Stimulated activated CD8-positive, alpha-beta memory T cell treated with anti-CD3 and anti-CD28 coated beads, Interleukin-12 subunit alpha, Interleukin-12 subunit beta, amount 100 ng/mL, for 1 hour (primary cell): ENCODE data around the gene DYRK3.
"Not testable (repeated sequence)": the region's sequence is repeated elsewhere in the genome, so short reads cannot be mapped to it uniquely, and the experiment has no call there.

Experiments
- DNase-seq: peaks from one replicate; pipeline ENCODE4 v3.0.0-alpha.2; 2020; ENCODE audit warnings: low read depth

Gene DYRK3

DNA sequence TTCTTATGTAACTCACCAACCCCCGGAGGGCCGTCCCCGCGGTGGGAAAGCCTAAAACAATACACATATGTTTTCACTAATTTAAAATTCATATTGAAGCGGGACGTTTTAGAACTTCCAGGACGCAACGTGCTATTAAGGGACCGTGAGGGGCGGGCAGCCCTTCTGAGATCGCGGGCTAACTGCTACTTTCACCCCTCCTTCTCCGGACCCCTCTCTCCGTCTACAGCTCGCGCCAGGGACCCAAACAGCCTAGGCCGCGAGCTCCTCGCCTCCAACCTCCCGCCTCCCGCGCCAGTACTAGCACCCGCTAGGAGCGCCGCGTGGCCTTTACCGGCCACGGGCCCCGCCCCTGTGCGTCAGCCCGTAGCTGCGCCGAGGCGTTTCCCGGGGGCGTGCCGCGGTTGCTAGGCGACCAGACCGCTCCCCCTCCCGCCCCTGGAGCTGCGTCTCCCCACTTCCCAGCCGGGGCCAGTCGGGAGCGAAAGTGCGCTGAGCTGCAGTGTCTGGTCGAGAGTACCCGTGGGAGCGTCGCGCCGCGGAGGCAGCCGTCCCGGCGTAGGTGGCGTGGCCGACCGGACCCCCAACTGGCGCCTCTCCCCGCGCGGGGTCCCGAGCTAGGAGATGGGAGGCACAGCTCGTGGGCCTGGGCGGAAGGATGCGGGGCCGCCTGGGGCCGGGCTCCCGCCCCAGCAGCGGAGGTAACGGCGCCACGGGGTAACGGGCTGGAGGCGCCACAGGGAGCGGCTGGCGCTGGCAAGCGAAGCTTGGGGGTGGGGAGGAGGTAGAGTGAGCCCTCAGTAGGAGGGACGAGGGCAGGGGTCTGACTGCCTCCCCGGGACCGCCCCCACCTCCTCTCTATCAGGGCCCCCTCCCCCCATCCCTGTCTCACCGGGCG is at the start of gene DYRK3:
Gene DYRK3 (plus strand): TSS at position 457 of the 898 bp plus-strand sequence. CDS start 168 bp downstream, at position 625.
- peak; percentile 81 for DNase-seq

DNA sequence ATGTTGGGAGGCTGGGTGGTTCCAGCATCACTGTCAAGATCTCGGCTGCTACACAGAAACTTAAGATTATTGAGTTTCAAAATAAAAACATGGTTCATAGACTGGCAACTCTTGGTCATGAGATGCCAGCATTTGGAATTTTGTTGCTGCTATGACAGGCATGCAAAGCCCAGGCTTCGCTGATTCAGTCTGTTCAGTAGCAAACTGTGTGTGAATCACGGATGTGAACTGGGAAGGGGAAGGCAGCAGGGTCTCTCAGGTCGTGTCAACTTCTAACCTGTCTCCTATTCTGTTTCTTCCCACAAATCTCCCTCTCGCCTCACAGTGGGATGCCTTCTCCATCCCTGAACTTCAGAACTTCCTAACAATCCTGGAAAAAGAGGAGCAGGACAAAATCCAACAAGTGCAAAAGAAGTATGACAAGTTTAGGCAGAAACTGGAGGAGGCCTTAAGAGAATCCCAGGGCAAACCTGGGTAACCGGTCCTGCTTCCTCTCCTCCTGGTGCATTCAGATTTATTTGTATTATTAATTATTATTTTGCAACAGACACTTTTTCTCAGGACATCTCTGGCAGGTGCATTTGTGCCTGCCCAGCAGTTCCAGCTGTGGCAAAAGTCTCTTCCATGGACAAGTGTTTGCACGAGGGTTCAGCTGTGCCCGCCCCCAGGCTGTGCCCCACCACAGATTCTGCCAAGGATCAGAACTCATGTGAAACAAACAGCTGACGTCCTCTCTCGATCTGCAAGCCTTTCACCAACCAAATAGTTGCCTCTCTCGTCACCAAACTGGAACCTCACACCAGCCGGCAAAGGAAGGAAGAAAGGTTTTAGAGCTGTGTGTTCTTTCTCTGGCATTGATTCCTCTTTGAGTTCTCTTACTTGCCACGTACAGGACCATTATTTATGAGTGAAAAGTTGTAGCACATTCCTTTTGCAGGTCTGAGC is 48.6 kb upstream of the DYRK3 start:
- DNase-seq = no peak

- DNase-seq = no peak
These were observed 47.4 kb upstream of the DYRK3 start for GRCh38 chr1:206587904-206588303.

- no peak for DNase-seq
These were observed 46.8 kb upstream of the DYRK3 start for GRCh38 chr1:206588492-206588891.

GRCh38 chr1:206589206-206589605 is 46.1 kb upstream of the DYRK3 start:
- no peak for DNase-seq

- peak; percentile 54 for DNase-seq
These were observed 45.1 kb upstream of the DYRK3 start for GRCh38 chr1:206590025-206590758.

DNA sequence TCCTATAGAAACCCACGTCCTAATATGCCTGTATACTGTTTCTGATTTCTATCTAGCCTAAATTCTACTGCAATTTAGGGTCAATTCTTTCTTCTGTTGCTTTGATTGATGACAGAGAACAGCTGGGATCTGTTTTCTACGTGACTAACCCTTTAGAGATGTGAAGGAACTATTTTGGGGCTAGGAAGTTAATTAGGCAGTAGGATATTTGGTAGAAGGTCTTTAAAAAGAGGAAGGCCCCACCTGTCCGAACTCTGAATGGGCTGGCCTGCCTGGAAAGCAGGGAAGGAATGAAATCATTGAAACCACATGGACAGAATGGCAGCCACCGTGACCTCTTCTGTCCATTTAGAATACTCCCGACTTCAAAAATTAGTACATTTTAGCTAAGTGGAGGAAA is 44.1 kb upstream of the DYRK3 start:
- no peak for DNase-seq

GRCh38 chr1:206591696-206592095 is 43.6 kb upstream of the DYRK3 start:
- no peak for DNase-seq

DNA sequence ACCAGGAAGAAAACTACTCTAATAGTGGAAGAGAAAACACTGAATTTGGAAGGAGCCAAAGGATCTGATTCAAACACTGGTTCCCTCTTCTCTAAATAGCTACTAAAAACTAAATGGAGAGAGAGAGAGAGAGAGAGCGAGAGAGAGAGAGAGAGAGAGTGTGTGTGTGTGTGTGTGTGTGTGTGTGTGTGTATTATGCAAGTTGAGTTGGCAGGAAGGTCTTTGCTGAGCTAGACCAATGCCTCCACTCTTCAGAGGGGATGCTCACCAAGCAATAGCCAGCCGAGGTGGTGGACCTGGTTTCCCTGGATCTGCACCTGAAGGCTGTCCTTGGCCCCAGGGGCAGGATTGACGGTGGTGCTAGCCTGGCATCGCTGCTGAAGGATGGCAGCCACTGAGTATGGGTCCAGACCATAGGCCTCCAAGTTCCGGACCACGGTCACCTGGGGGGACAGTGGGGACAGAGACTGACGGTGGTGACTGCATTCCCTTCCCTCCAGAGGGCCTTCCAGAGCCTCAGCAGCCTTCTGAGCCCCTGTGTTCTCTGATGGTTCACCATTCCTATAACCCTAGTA is 41.9 kb upstream of the DYRK3 start:
- no peak for DNase-seq

DNA sequence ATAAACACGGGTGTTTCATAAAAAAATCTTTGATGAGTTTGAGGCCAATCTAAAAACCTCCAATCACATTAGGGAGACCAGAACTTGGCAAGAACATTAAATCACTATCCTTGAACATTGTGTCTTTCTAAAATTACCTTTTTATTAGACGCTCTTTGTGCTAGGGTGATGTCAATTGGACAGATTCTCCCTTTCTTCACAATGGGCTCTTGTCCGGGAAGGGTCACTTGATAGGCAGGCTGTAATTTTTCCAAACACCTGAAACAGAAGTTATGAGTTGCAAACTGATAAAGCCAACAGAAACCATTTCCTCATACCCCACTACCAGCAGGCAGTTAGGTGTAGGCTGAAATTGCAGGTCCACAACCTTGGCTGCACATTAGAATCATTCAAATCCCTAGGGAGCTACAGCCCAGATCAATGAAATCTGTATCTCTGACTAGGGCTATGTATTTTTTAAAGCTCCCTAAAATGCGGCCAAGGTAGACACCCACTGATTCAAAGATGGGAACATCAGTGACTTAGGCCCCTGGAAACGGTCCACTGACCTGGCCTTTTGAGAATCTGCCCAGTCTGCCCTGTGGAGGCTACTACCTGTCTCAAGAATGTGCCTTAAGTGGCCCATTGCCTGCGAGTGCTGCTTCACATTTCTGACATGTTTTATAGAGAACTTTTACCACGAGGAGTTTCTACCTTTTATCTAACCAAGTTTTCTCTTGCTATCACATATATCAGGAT is 39.6 kb upstream of the DYRK3 start:
- DNase-seq = no peak

- no peak for DNase-seq
These were observed 39.0 kb upstream of the DYRK3 start for GRCh38 chr1:206596319-206596666.

GRCh38 chr1:206600527-206600926 is 34.8 kb upstream of the DYRK3 start:
- no peak for DNase-seq

DNA sequence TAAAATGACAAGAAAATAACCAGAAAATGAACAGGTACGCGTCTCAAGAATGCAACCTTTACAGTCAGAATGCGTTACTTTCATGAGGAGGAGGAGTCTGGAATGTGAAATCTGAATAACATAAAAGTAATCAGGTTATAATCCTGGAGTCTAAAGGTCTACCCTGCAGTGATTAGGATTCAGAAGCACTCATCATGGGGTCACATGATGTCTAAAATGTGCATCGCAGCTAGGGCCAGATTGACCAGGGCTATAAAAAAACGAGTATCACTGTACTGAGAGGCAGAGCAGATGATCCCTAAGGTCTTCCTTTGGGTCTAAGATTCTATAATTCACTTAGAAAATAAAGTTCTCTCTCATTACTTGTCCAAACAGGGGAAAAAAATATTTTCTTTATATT is 30.5 kb upstream of the DYRK3 start:
- DNase-seq = no peak

- no peak for DNase-seq
These were observed 28.5 kb upstream of the DYRK3 start for GRCh38 chr1:206606867-206607266.

DNA sequence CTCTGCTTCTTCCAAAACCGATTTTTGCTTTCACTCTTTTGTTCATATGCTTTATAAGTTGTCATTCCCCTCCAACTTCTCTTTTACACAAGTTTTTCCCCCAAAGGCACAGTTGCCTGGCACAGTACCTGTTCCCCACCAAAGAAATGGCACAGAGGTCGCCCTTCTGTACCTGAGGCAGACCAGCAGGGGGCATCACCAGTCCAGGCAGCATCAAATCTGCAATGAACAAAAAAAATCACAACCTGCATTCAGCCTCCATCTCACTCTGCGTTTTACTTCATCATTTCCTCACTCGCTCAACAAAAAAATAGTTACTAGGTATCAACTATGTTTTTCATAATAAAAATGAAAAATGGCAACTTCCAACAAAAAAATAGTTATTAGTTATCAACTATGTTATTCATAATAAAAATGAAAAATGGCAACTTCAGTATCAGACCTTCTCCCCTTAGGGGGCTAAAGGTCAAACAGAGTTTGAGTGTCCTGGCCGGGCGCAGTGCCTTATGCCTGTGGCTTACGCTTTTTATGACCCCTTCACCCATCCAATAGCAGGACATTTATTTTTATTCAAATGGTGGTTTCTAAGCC is 27.1 kb upstream of the DYRK3 start:
- peak; percentile 22 for DNase-seq

GRCh38 chr1:206609229-206609991 is 25.9 kb upstream of the DYRK3 start:
- no peak for DNase-seq

DNA sequence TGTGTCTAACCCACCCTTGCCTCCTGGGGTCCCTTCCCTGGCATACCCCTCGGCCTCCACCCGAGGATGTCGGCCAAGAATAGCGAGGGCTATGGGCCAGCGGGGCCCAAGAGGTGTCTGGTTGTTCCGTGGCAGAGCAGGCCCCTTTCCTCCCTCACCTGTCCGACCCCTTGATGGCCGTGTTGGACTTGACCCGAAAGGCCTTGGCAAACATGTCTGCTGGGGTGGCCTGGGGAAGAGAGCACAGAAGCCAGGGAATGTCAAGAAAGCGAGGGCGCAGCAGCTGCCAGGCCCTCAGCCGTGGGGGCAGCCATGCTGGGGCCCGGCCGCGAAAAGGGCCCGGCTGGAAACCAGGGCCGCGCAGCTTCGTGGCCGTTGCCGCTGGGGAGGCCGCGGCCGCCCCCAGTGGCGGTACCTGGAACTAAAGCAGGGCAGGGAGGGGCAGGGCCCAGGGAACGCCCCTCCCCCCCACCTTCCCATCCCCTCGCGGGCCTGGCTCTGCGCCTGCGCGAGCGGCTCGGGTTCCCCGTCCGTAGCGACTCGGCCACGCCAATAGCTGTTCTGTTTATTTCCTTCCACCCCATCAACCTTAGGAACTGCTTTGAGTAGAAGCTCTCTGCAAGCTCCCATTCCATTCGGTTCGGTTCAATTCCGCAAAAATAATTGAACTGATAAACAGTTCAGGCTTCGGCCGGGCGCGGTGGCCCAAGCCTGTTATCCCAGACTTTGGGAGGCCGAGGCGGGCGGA is 23.0 kb upstream of the DYRK3 start, which contains the start of gene EIF2D:
Gene EIF2D (minus strand): TSS at position 337 of the 748 bp plus-strand sequence. CDS start 123 bp downstream, at position 214.
- peak; percentile 89 for DNase-seq

DNA sequence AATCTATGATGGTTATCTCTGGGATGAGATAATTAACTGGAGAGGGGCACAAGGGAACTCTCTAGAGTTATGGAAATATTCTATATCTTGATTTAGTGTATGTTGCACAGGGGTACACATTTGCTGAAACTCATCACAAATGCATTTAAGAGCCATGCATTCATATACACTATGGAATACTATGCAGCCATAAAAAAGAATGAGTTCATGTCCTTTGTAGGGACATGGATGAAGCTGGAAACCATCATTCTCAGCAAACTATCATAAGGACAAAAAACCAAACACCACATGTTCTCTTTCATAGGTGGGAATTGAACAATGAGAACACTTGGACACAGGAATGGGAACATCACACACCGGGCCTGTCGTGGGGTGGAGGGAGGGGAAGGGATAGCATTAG is 8.9 kb upstream of the DYRK3 start:
- not testable (repeated sequence) for DNase-seq

DNA sequence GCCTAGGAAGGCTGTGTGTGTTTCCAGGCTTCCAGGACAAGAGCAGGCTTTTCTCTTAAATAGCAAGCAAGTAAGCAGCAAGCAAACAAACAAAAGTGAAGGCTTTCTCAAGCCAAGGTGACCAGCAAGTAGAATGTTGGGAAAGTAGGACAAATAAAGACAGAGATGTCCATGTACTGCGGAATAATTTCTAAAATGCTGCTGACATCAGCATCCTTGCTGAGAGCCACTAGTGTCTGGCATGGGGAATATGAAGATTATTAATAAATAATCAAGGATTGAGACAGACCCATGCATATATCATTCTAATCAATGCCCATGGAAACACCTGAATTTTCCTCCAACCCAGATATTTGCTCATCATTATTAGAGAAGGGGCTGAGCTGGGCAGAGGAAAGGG is 6.4 kb upstream of the DYRK3 start:
- no peak for DNase-seq
